A673 (cell line): ENCODE measurements around the gene HSP90AB1. TPM values are rescaled to one million over a fixed set of nuclear protein-coding genes. Genes with fewer than 3 reads are reported as not detected.

Experiments
- BruUV-seq: library from RNA; stranded (reverse); fragments of 400-500 nt; replicated peaks from 2 replicates; lab custom pipeline; 2021; lab: Mats Ljungman, UMichigan
- CTCF ChIA-PET: fragments of 300-600 bp; sonication (Branson Sonifier 250); formaldehyde crosslinking; loops from one replicate; lab custom pipeline; 2022; ENCODE audit warnings: antibody characterized with exemption; lab: Charles Lee
- POLR2A ChIA-PET: fragments of 300-600 bp; sonication (Branson Sonifier 250); formaldehyde crosslinking; loops from one replicate; lab custom pipeline; 2022; ENCODE audit warnings: antibody characterized with exemption; ENCODE audit not compliant: low non-redundant PET; lab: Charles Lee
- DNase-seq: peaks from one replicate; pipeline ENCODE4 v3.0.0-alpha.2; 2015; ENCODE audit warnings: low spot score
- H3K27ac ChIP-seq: fragments of 200-600 bp; sonication (generic); 2 replicates; pipeline ENCODE4 v1.5.1; 2016; ENCODE audit warnings: mixed run types, low read depth, mild to moderate bottlenecking, mixed read lengths, antibody characterized with exemption, low read length; ENCODE audit not compliant: poor library complexity, severe bottlenecking
- H3K27me3 ChIP-seq: fragments of 200-600 bp; sonication (generic); replicated peaks from 2 replicates; pipeline ENCODE4 v1.6.1; 2017; ENCODE audit warnings: mixed run types, low read depth, mild to moderate bottlenecking, mixed read lengths, antibody characterized with exemption, low read length; ENCODE audit not compliant: insufficient read depth, poor library complexity
- H3K36me3 ChIP-seq: fragments of 200-600 bp; sonication (generic); 2 replicates; pipeline ENCODE4 v1.6.1; 2016; ENCODE audit warnings: mixed run types, mild to moderate bottlenecking, mixed read lengths, antibody characterized with exemption, low read length; ENCODE audit not compliant: insufficient read depth, poor library complexity, severe bottlenecking
- H3K4me1 ChIP-seq: fragments of 200-600 bp; sonication (generic); 2 replicates; pipeline ENCODE4 v1.6.1; 2017; ENCODE audit warnings: mixed run types, mild to moderate bottlenecking, mixed read lengths, antibody characterized with exemption, low read length; ENCODE audit not compliant: insufficient read depth, poor library complexity, severe bottlenecking
- H3K4me3 ChIP-seq: fragments of 200-600 bp; sonication (generic); 2 replicates; pipeline ENCODE4 v1.5.1; 2016; ENCODE audit warnings: low read depth, mixed run types, mild to moderate bottlenecking, mixed read lengths, low read length; ENCODE audit not compliant: poor library complexity, severe bottlenecking
- H3K9me3 ChIP-seq: fragments of 200-600 bp; sonication (generic); 2 replicates; pipeline ENCODE4 v1.6.1; 2016; ENCODE audit warnings: mixed run types, low read depth, mild to moderate bottlenecking, mixed read lengths, antibody characterized with exemption, low read length; ENCODE audit not compliant: poor library complexity, severe bottlenecking
- CTCF ChIP-seq: fragments of 300-800, 200-600 bp; sonication (generic); conservative IDR thresholded peaks from 2 replicates; pipeline ENCODE4 v1.5.1; 2017; ENCODE audit warnings: low read depth, mild to moderate bottlenecking, antibody characterized with exemption, low read length, moderate library complexity, mixed read lengths
- EZH2 ChIP-seq: fragments of 200-600 bp; sonication (generic); IDR thresholded peaks from 2 replicates; pipeline ENCODE4 v1.6.1; 2017; ENCODE audit warnings: borderline replicate concordance, low read depth, mild to moderate bottlenecking, mixed read lengths, antibody characterized with exemption, low read length; ENCODE audit not compliant: poor library complexity, severe bottlenecking
- intact Hi-C: fragments of 100-400 bp; cut with micrococcal nuclease; formaldehyde crosslinking; loops from one replicate; pipeline ENCODE4 v1.10.0; 2022; ENCODE audit not compliant: unreplicated experiment
- total RNA-seq: library from RNA; stranded (reverse); gene quantifications from 2 replicates; pipeline ENCODE4 v1.2.3, GENCODE V29; 2021

Gene HSP90AB1
- total RNA-seq, 1 experiment from 2014 or later: 1,581 TPM

GRCh38 chr6:44276667-44277640 lies 30.1 kb downstream of the HSP90AB1 start:
- no peak for TF ChIP-seq CTCF
- intact Hi-C loops: no loop called here
- Histone ChIP-seq H3K9me3 (no peaks in the 10 kb centered on the region), H3K27ac (no peak overlapping the region), H3K27me3 (no peaks in the 10 kb centered on the region), H3K36me3 (no peaks in the 10 kb centered on the region), H3K4me3 (no peak overlapping the region), H3K4me1 (peaks cover 6% of the 10 kb centered on the region)
- CTCF ChIA-PET: no interaction called here
- POLR2A ChIA-PET: no interaction called here
- no peak for DNase-seq
- no TSS peak for BruUV-seq

- POLR2A ChIA-PET: no interaction called here
- H3K4me1 ChIP-seq: peaks cover 6% of the 10 kb centered on the region
- intact Hi-C loops: no loop called here
- CTCF ChIA-PET: no interaction called here
- no peak for DNase-seq
- TF ChIP-seq CTCF: no peak
- TF ChIP-seq EZH2: no peak
- no peaks in the 10 kb centered on the region for H3K9me3 ChIP-seq
- no TSS peak for BruUV-seq
- H3K36me3 ChIP-seq: no peaks in the 10 kb centered on the region
- no peaks in the 10 kb centered on the region for H3K27me3 ChIP-seq
- H3K27ac ChIP-seq: no peak overlapping the region
- no peak overlapping the region for H3K4me3 ChIP-seq
Observed at GRCh38 chr6:44277763-44278162, 30.9 kb downstream of the HSP90AB1 start.

GRCh38 chr6:44278315-44278714 lies 31.4 kb downstream of the HSP90AB1 start:
- H3K27me3 ChIP-seq: no peaks in the 10 kb centered on the region
- H3K9me3 ChIP-seq: no peaks in the 10 kb centered on the region
- H3K4me3 ChIP-seq: no peak overlapping the region
- TF ChIP-seq EZH2 (no peak), CTCF (no peak)
- H3K27ac ChIP-seq: no peak overlapping the region
- no TSS peak for BruUV-seq
- ChIA-PET CTCF (interaction anchor here (0.7 kb wide), 1 partner anchor 65 kb away, joined by 3 read pairs; no protein-coding TSS in a partner anchor), POLR2A (no interaction called here)
- H3K4me1 ChIP-seq: peaks cover 6% of the 10 kb centered on the region
- no peaks in the 10 kb centered on the region for H3K36me3 ChIP-seq
- DNase-seq: no peak
- intact Hi-C loops: no loop called here
